Astrocyte of the hippocampus (primary cell): ENCODE data around the gene TPRG1L.

Experiments used
- DNase-seq: peaks from one replicate; pipeline ENCODE4 v3.0.0; 2011; ENCODE audit warnings: low read depth, low spot score

TPRG1L gene

DNA sequence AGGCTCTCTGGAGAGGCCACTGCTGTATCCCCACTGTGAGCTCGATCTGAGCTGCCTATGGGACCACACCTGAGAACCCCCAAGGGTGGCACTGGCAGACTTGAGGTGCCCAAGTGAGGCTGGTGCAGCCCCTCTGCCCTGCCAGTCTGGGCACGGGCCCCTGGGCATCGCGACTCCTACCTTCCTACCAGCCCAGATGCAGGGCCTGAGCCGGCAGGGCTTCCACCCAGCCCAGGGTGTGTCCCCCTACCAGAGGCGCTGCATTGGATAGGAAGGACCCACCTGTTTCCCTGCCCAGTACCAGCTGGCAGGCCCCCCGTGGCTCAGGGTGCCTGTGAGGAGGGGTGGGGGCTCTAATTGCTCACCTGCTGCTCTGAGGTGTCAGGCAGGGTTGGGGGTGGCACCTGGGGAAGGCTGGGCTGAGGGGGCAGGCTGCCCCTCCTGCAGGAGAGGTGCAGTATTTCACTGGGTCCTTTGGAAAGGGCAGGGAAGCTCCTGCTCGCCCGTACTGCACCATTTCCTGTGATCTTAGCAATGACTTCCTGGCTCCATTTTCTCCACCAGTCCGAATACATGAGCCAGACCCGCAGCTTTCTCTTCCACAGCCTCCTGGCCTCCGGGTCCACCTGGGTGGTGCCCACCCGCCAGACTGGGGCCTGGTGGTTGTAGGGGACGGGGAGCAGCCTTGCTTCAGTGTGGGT, 39.3 kb downstream of the TPRG1L start:
- DNase-seq, result no peak

DNA sequence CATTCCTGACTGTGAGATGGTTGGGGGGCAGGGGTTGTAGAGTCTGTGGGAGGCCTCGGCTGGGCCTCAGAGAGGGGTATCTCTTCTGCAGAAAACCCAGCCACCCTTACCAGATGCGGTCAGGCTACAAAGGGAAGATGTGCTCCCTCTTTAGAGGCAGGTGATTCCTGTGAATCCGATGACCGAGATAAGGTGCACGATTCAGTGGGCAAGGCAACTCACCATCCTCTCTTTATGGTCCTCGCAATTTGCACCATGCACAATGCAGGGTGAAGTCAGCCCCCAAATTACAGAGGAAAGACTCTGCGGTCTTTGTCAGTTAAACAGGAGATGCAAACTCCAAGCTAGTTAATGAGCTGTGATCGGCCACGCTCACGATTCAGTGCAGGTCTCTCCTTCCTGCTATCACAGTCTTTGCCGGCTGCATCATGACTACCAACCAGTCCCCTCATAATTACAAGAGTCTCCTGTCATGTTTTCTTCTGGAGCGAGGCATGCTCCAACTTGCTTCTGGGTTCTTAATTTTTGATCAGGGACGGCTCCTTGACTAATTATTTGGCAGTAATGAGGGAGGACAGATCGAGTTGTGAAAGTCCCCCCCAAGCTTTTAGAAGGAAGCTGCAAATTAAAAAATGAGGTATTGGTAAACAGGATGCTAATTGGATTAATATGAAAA, 40.0 kb downstream of the TPRG1L start:
- no peak for DNase-seq

DNA sequence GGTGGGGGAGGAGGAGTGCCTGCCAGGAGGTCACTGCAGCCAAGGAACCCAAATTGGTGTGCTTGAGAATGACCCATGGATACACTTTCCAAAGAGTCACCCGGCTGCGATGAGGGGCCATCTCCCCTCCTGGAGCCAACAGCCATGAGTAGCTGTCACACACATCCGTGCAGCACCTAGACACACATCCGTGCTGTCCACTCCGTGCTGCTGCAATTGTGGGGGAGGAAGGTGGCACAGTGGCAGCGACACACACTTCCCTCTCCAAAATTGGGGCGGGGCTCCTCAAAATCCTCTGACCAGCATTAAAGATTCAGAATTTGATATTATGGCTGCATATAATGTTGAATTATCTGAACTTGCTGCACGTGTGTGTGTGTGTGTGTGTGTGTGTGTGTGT, 43.3 kb downstream of the TPRG1L start:
- no peak for DNase-seq

DNA sequence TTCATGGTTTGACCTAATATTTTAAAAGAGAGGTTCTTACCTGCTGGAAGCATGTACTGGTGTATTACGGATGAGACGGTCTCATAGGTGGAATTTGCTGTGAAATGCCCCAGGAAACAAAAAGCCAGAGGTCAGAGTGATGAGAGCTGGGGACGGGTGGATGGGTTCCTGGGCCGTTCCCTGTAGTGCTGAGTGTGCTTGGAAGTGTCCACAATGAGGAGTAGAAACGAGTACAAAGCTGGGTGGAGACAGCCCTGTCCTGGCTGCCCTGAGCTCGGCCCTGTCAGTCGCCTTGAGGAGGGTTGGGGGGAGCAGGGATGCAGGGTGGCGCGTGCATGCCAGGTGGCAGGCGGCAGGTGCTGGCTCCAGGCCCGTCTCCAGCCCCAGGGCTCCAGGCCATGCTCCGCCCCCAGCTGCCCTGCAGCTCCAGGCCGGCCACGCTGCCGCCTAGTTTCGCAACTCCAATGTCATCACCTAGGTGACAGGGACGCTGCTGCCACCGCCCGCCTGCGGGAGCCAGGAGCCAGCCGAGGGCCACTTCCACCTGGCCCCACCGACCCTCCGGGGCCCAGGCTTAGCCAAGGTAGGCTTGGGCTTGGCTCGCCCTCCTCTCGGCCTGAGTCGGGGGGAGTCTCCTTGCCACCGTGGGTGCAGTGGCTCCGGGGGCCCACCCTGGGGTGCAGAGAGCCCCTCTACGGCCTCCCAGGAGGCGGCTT, 43.9 kb downstream of the TPRG1L start:
- DNase-seq, result peak; percentile 40

DNA sequence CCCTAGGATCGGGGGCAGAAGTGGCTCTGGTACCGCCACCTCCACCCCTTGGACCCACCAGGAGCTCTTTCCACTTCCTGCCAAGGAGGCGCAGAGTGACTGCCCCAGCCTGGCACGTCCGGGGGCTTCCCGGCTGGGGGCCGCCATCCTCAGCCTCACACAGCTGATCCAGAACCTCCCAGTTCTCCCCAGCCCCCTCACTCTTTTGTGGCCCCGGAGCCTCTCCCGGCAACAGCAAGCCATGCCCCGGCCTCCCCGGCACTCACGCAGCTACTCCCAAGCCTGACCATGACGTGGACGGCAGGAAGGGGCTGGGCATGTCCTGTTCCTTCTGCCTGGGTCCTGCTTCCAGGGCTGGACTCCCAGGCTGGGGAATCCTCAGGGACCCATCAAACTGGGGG, 44.6 kb downstream of the TPRG1L start:
- no peak for DNase-seq

DNA sequence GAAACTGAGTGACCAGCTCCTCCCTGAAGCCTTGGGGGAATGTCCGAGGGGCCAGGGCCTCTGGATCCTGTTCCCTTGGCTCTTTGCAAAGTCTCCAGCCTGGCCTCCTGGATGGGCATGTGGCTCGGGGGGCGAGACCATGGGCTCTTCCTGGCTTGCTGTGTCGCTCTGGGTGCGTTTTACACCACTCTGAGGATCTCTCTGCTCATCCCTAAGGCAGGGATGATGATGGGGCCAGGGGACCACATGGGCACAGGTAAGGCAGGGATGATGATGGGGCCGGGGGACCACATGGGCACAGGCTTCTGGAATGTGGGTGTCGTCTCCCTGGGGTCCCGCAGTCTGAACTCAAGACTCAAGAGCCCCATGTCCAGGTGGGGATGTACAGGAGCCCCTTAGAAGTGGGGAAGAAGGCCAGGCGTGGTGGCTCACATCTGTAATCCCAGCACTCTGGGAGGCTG, 45.2 kb downstream of the TPRG1L start:
- no peak for DNase-seq

DNA sequence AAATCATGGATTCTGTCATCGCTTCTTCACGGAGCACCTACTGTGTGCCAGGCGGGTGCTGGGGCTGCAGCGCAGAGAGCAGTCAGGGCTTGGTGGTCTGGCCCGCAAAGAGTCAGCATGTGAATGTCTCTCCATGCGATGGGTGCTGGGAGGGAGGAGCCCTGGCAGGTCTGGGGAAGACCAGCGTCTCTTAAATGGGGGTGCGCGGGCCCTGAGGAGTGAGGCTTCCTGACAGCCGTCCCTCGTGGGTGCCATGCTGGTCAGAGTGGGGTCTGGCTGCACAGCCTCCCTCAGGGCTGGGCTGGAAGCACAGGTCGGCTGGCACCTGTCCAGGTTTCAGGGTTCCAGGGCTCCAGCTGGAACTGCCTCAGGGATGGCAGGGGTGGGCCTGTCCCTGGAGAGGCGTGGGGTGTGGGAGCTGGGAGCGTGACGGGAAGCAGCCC, 46.0 kb downstream of the TPRG1L start:
- no peak for DNase-seq

DNA sequence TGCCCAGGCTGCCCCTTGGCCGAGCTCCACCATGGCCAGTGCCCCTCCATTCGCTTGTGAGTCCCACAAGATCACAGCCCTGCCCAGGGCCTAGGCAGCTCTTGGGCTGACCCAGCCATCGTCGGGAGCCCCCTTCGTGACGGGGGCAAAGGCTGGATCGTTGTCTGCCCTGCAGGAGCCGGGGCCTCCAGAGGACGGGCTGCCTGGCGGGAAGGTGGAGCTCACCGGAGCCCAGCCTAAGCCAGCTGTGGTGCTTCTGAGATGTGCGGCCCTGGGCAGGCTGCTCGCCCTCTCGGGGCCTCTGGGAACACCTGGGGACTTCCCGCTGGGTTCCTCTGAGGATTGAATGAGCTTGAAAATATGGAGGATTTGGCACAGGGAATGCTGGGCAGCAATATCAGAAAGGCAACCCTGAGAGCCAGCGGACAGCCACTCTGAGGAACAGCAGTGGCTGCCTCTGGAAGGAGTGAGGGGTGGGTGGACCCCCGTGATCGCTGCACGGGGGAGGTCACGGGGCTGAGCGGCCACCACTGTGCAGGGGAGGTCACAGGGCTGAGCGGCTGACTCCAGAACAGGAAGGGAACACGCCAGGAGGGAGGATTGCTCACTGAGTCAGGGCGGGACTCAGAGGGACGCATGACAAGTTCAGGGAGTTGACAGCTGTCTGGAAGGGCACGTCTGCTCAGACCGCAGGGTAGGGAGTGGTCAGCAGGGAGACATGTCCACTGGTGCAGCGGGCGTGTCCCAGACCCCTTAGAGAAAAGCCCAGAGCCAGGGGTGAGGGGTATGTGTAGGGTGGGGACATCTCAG, 46.8 kb downstream of the TPRG1L start:
- no peak for DNase-seq

DNA sequence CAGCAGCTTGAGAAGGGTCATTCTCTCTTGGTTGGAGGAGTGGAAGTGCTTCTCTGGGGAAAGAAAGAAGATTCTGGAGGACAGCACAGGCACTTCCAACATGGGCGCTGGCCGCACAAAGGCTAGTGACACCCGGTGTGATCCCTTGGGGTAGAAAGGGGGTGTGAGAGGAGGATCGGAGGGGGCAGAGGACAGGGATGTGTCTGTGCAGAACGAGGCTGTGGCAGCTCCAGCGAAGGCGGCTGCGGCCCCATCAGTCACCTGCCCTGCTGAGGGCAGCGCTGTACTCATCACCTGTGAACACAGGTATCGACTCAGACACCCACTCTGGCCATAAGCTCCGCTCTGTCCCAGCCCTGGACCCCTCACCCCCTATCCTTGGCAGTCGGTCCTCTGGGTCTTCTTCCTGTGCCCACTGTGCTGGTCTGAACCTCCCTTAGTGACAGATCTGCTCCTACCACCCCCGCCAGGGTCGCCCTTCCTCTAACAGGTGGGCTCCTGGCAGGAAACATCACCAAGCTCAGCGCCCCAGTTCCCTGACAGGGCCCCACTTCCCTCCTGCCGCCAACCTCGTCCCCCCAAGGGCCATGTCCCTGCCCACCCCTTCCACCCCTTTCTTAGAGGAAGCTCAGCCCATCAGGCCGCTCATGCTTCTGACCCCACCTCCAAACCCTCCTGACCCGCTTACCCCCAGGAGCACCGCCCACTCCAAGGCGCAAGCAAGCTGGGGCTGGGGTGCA, 47.6 kb downstream of the TPRG1L start:
- DNase-seq, result no peak

DNA sequence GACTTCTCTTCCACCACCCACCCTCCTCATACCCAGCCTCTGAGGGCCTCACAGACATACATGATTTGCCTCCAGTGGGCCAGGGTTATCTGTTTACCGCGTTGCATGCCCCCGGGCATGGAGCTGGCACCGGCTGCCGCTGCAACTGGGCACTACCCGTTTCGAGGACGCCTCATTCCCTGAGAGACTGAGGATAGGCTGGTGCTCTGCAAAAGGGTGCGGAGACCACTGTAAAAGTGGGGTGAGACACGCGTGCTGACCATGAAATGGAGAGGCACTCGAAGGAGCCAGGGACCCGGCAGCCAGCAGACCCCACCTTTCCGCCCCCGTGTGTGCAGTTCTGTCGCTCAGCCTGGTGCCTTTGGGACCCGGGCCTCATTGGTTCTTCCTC, 48.2 kb downstream of the TPRG1L start:
- DNase-seq, result no peak

DNA sequence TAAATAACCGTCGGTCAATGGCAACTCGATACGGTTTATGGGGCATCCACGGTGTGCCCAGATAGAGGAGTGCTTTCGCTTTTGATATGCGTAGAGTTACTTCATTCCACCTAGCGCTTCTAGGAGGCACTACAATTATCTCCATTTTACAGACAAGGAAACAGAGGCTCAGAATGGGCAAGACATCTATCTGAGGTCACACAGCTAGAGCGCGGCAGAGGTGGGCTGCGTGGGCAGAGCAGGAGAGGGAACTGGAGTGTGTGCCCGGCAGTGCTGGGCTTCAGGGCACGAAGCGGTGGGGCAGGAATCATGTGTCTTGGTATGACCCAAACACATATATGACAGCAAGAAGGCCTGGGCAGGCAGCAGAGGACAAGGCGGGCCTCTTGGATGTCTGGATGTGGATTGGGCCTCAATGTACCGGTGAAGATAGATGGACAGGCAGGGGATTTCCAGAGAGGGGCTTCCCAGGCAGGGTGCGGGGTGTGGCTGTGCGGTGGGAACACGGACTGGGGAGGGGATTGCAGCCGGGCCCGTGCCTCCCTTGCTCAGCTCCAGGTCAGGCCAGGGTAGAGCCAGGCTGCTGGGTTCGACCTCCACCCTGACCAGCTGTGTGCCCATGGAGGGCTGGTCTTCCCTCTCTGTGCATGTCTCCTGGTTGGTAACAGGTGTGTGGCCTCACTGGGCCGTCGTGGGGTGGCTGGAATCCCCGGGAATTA, 48.7 kb downstream of the TPRG1L start:
- DNase-seq, result no peak

DNA sequence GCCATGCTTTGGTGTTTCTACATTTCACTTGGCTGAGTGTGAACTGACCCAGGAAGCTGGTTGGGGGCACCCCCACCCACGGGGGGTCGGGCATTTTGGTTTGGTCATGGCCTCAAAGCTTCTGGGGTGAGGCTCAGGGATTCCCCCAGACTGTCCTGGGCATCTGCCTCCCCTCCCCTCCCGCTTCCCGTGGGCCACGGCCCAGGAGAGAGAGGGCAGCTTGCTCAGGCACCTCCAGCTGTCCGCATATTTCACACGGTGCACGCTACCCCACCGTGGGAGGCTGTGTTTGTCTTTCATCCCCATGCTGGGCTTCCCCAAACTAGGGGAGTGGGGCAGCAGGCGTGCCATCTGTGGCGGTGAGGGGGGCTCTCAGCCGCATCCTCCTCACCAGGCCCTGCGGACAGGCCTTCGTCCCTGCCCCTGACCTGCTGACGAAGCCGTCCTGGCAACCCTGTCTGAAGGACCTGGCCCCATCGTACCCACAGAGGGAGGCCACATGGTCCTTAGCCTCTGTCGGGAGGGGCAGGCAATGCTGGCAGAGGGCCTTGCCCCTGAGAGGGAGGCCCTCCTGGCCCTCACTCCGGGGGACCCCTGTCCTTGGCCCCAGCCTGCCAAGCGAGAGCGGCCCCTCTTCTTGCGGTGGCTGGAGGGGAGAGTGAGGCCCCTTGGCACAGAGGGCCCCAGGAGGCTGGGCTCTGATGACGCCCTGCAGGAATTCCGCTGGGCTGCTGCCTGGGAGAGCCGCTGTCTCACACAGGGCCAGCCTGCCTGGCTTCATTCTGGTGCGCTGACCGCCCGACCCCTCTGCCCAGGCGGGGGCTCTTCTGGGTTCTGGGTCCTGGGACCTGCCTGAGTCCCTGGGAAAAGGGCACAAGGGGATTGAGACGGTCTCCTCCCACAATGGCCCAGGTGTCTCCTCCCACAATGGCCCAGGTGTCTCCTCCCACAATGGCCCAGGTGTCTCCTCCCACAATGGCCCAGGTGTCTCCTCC, 49.6 kb downstream of the TPRG1L start:
- peak; percentile 41 for DNase-seq

DNA sequence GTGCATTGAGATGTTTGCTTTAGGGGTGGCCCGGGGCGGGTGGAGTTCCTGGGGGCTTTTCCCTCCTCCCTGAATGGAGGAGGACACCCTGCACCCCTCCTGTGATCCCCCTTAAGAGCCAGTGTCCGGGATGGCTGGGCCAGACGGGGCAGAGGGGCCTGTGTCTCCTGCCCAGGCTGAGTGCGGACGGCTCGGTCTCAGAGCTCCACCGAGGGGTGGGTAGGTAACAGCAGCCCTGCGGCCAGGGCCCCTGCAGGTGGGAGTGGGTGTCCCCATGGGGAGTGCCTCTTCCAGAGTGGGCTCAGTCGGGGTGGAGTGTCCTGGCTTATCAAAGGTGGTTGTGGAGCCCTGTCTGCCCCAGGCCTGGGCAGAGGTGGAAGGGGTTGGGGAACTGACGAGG, 50.6 kb downstream of the TPRG1L start:
- no peak for DNase-seq

DNA sequence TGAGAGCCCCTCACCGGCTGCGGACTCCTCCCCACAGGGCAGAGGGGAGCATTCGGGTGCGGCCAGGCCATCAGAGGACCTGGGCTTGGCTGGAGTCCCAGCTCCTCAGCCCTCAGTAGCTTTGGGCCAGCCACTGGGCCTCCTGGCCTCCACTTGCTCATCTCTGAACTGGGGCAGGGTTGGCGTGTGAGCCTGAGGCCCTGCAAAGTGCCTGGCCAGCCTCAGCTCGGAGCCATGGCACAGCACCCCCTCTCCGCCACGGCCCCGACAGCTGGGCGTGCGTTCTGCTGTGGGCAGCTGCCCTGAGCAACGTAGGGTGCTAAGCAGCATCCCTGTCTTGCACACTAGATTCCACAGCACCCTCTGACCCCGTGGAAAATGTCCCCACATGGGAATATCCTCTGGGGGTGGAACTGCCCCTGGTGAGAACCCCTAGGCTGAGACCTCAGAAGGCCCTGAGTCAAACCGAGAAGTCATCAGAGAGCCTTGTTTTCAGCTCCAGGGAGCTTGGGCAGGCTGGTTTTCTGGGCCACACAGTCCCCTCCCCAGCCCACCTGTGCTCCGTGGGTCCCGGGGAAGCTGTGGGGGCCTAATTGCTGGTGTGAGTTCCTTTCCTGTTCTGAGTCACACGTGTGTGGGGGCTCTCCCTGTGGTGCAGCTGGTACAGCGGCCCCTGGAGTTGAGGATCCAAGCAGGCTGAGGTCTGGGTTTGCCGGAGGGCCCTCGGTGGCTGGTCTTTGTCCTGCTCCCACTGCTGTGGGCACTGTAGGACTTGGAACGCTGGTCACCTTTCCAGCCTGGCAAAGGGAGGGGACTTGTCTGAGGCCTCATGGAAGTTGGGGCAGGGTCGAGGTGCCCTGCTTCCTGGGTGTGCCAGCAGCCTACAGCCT, 52.0 kb downstream of the TPRG1L start:
- no peak for DNase-seq

DNA sequence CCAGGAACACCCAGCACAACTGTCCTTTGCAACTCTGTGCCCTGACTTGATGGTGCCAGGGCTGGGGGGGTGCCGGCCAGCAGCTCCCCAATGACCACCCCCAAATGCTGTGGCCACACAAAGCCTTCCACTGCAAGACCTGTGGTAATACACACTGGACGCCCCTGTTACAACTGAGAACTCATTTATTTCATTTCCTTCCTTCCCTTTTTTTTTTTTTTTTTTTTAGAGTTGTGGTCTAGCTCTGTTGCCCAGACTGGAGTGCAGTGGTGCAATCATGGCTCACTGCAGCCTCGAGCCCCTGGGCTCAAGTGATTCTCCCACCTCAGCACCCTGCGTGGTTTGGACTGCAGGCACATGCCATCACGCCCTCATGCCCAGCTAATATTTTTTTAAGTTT, 52.7 kb downstream of the TPRG1L start:
- DNase-seq, result no peak

DNA sequence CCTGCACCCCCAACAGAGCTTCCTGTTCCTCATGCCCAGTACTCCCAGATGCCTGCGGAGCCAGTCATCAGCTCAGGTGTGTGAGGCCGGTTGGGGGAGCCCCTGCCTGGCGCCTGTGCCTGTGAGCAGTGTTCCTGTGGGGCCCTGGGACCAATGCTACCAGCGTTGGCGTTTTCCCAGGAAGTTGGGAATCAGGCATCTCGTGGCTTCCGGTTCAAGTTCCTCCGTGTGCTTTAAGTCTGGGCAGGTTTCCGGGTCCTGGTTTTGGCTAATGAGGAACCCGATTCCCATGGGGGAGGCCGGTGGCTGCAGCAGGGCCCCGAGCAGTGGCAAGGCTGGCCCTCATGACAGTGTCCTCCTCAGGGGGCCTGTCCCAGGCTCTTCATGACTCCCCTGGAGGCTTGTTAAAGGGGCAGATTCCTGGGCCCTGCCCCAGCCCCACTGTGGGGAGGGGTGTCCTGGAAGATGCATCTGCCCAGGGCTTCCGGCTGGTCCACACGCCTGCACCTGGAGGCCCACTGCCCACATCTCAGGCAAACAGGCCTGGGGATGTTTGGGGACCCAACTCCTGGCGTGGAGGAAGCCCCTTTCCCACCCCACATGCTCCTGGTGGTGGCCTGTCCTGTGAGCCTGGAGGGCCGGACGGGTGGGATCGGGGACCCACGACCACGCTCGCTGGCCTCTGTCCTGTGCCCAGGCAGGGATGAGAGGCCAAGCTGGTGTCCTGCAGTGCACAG, 53.7 kb downstream of the TPRG1L start:
- DNase-seq, result no peak

DNA sequence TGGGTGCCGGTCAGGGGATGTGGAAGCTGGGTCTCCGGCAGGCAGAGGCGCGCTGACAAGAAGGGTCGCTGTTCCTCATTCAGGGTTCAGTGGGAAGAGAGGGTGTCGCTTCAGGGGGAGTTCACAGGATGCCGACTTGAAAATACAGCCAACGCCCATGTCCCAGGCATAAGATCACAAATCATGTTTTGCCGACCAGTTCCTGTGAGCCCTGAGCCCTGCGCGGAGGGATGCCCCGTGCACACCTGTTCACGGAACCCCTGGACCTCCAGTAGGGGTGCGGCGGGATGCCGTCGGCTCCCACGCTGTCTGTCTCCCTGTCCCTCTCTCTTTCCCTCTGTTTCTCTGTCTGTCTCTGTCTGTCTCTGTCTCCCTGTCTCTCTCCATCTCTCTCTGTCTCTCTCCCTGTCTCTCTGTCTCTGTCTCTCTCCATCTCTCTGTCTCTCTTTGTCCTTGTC, 54.3 kb downstream of the TPRG1L start:
- DNase-seq, result no peak
